Measurements from ENCODE around the gene AXL. TPM values are rescaled to one million over a fixed set of nuclear protein-coding genes. Genes with fewer than 3 reads are reported as not detected.
A peak's percentile ranks its signal among the peaks of the same experiment; 100 is the strongest.

Gene AXL
- total and polyA plus RNA-seq, 11 donors, result 5.0 to 62.5 (median 13.2) TPM

DNA sequence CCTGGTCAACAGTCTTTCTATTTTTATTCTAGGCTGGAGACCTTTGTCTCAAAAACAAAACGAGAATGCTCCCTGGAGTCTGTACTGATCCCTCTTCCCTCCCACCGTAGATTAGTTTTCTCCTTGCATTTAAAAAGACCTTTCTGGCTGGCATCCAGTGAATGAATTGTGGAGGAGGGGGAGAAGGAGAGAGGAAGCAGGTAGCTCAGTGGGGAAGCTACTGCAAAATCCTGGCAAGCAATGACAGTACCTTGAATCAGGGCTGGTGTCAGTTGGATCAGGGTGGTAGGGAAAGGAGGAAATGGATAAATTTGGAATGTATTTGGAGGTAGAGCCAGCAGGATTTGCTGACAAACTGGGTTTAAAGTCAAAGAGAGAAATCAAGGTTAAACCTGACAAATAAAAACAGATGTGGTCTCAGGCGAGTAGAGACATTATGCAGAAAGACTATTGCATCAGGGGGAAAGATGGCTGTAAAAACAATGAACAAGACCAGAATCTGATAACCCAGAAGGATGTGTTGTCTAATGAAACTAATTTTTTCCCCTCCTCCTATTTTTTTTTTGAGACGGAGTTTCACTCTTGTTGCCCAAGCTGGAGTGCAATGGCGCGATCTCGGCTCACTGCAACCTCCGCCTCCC, 29.5 kb upstream of the AXL start:
- WGBS, 4 donors, result 52 to 66% (median 58%) methylated on average over 8 of the region's 8 CpGs
- Histone ChIP-seq H3K9me3 (no peaks in the 10 kb centered on the region), H3K27me3 (peaks cover 13 to 74% (median 27%) of the 10 kb centered on the region in 9 donors), H3K4me1 (peaks cover 0 to 21% (median 0%) of the 10 kb centered on the region in 12 donors), H3K27ac (no peak overlapping the region), H3K4me3 (no peak overlapping the region), H3K36me3 (no peaks in the 10 kb centered on the region)
- intact Hi-C loops (cut with DNase I), result no loop called here
- TF ChIP-seq, protein P1, sequence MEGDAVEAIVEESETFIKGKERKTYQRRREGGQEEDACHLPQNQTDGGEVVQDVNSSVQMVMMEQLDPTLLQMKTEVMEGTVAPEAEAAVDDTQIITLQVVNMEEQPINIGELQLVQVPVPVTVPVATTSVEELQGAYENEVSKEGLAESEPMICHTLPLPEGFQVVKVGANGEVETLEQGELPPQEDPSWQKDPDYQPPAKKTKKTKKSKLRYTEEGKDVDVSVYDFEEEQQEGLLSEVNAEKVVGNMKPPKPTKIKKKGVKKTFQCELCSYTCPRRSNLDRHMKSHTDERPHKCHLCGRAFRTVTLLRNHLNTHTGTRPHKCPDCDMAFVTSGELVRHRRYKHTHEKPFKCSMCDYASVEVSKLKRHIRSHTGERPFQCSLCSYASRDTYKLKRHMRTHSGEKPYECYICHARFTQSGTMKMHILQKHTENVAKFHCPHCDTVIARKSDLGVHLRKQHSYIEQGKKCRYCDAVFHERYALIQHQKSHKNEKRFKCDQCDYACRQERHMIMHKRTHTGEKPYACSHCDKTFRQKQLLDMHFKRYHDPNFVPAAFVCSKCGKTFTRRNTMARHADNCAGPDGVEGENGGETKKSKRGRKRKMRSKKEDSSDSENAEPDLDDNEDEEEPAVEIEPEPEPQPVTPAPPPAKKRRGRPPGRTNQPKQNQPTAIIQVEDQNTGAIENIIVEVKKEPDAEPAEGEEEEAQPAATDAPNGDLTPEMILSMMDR (IDR thresholded peaks at IDR 0.05), result no peak
- no peak for TF ChIP-seq POLR2A (IDR thresholded peaks at IDR 0.05)
- DNase-seq (no peak), ATAC-seq (no peak)

DNA sequence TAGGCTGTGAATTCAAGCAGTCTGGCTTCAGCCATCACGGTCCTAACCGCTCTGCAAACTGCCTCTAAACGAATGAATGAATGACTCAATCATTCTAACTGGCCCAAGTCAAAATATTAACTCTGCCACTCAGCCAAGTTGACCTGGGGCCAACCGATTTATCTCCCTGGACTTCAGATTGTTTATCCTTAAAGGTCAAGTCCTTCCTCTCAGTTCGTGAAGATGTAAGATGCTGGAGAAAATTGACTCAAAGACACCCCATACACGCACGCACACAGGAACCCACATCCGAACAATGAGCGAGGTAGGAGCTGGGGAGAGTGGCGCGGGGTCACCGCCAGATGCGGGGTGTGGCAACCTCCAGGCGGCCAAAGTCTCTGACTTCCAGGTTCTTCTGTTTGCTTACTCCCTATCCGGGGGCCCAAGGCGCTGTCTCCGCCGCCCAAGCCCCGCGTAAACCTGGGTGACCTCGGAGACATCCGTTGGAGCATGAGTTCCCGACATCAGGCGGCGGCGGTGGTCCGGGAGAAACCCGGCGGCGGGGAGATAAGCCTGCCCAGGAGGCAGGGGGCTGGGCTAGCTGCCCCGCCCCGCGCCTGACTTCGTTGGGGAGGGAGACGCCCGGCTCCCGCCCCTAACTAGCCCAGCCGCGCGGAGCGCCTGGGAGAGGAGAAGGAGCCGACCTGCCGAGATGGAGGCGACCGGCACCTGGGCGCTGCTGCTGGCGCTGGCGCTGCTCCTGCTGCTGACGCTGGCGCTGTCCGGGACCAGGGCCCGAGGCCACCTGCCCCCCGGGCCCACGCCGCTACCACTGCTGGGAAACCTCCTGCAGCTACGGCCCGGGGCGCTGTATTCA, 26.2 kb upstream of the AXL start, which contains the start of gene CYP2S1:
CYP2S1 (plus strand) TSS at position 646 of the 856 bp plus-strand sequence; CDS start at position 692, 46 bp downstream.
- DNase-seq (peak in 1 of 5 donors; percentile 51), ATAC-seq (peak in 2 of 4 donors; percentile 40 to 54)
- WGBS, 4 donors, result 4 to 6% (median 5%) methylated on average over 46 to 58 of the region's 58 CpGs
- Histone ChIP-seq H3K36me3 (no peaks in the 10 kb centered on the region), H3K9me3 (no peaks in the 10 kb centered on the region), H3K4me3 (peak within 1 kb of the TSS in 8 of 12 donors; percentile 12 to 51 (median 26)), H3K27ac (no peak within 1 kb of the TSS), H3K4me1 (peaks cover 0 to 21% (median 0%) of the 10 kb centered on the region in 12 donors), H3K27me3 (peaks cover 13 to 66% (median 27%) of the 10 kb centered on the region in 9 donors)
- intact Hi-C loops (cut with DNase I), result no loop called here
- TF ChIP-seq, protein P1 (IDR thresholded peaks at IDR 0.05), result no peak
- TF ChIP-seq POLR2A (IDR thresholded peaks at IDR 0.05), result no peak

DNA sequence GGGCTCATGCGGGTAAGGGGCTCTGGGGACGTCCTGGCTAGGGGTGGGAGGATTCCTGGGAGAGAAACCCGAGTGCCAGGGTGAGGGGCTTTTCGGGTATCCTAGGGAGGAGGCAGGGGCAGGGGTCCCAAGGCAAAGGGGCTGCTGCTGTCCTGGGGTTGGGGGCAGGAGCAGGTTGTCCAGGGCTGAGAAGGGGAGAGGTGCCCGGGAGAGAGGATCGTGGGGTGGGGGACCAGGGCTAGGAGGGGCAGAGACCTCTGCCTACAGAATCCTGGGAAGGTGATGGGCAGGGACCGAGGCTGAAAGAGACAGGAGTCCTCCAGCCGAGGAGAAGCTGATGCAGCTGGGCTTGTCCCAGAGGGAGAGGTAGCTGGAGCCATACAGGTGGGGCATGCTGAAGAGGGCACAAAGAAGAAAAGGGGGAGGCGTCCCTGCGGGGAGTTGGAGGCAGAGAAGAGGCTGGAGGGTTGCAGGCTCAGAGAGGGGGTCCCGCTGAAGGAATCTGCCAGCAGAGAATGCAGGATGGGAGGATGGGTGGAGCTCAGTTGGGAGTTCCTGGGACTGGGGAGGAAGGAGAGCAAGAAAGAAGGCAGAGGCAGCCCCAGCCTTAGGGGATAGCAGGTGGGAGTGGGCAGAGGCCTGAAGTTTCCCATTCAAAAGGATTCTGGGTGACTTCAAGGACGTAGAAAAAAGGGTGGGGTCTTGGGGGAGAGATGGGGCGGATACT, 25.4 kb upstream of the AXL start:
- DNase-seq (peak in 1 of 5 donors; percentile 54), ATAC-seq (peak in 1 of 4 donors; percentile 20)
- TF ChIP-seq, protein P1 (IDR thresholded peaks at IDR 0.05), result no peak
- TF ChIP-seq POLR2A (IDR thresholded peaks at IDR 0.05), result no peak
- Histone ChIP-seq H3K27me3 (peaks cover 13 to 61% (median 27%) of the 10 kb centered on the region in 9 donors), H3K9me3 (no peaks in the 10 kb centered on the region), H3K36me3 (no peaks in the 10 kb centered on the region), H3K4me1 (peaks cover 0 to 21% (median 0%) of the 10 kb centered on the region in 12 donors), H3K27ac (no peak overlapping the region), H3K4me3 (peak overlapping the region in 8 of 12 donors; percentile 12 to 51 (median 26))
- intact Hi-C loops (cut with DNase I), result no loop called here
- WGBS, 4 donors, result 17 to 19% (median 19%) methylated on average over 13 of the region's 13 CpGs
